ENCODE results near the gene LDLRAD4.

Gene LDLRAD4

GRCh38 chr18:13357289-13357688, 138.7 kb downstream of the LDLRAD4 start:
- DNase-seq = no peak

GRCh38 chr18:13359210-13359609, 140.7 kb downstream of the LDLRAD4 start:
- no peak for DNase-seq

- DNase-seq = no peak
These were observed 142.9 kb downstream of the LDLRAD4 start for GRCh38 chr18:13361431-13361830.

GRCh38 chr18:13362051-13362450, 143.5 kb downstream of the LDLRAD4 start:
- no peak for DNase-seq

GRCh38 chr18:13362607-13363006, 144.0 kb downstream of the LDLRAD4 start:
- no peak for DNase-seq

- DNase-seq = no peak
These were observed 144.8 kb downstream of the LDLRAD4 start for GRCh38 chr18:13363359-13363758.

GRCh38 chr18:13364721-13365205, 146.2 kb downstream of the LDLRAD4 start:
- no peak for DNase-seq

GRCh38 chr18:13366131-13366530, 147.6 kb downstream of the LDLRAD4 start:
- no peak for DNase-seq

GRCh38 chr18:13366541-13366940, 148.0 kb downstream of the LDLRAD4 start:
- no peak for DNase-seq

- no peak for DNase-seq
These were observed 148.7 kb downstream of the LDLRAD4 start for GRCh38 chr18:13366962-13367892.

GRCh38 chr18:13368080-13368813, 149.7 kb downstream of the LDLRAD4 start:
- no peak for DNase-seq

GRCh38 chr18:13369353-13369752, 150.8 kb downstream of the LDLRAD4 start:
- no peak for DNase-seq

GRCh38 chr18:13369756-13370510, 151.4 kb downstream of the LDLRAD4 start:
- DNase-seq = no peak

GRCh38 chr18:13370995-13371625, 152.6 kb downstream of the LDLRAD4 start:
- no peak for DNase-seq

GRCh38 chr18:13371689-13372418, 153.3 kb downstream of the LDLRAD4 start:
- no peak for DNase-seq

- DNase-seq = no peak
These were observed 154.0 kb downstream of the LDLRAD4 start for GRCh38 chr18:13372531-13372951.

- DNase-seq = no peak
These were observed 155.5 kb downstream of the LDLRAD4 start for GRCh38 chr18:13374096-13374467.

- DNase-seq = no peak
These were observed 156.1 kb downstream of the LDLRAD4 start for GRCh38 chr18:13374468-13375301.

- DNase-seq = peak; percentile 77
These were observed 157.0 kb downstream of the LDLRAD4 start for GRCh38 chr18:13375302-13376255.
